Tibial nerve (tissue), 4 donors: Measurements from ENCODE around the gene NAT14.

Experiments
- EP300 ChIP-seq, 2 donors: sonication (generic); formaldehyde crosslinking; IDR thresholded peaks; one replicate each; pipeline ENCODE4 v1.6.1; 2017; ENCODE audit warnings: antibody characterized with exemption in 2 of 2, mild to moderate bottlenecking in 1 of 2
- POLR2A ChIP-seq, 2 donors: fragments of 450-650 bp; IDR thresholded peaks; one replicate each; pipeline ENCODE4 v1.6.1; 2017; ENCODE audit warnings: antibody characterized with exemption in 2 of 2, mild to moderate bottlenecking in 2 of 2, moderate library complexity in 2 of 2
- TF ChIP-seq, protein P1 (sequence below), 5 experiments: fragments of 200-600 bp in 3 of 5; fragments of 450-650 bp in 2 of 5; sonication (generic) in 3 of 5; IDR thresholded peaks; one replicate each; pipeline ENCODE4 v1.5.1; 2016 to 2019; ENCODE audit warnings: antibody characterized with exemption in 5 of 5, mild to moderate bottlenecking in 3 of 5, moderate library complexity in 2 of 5

- TF ChIP-seq, protein P1, sequence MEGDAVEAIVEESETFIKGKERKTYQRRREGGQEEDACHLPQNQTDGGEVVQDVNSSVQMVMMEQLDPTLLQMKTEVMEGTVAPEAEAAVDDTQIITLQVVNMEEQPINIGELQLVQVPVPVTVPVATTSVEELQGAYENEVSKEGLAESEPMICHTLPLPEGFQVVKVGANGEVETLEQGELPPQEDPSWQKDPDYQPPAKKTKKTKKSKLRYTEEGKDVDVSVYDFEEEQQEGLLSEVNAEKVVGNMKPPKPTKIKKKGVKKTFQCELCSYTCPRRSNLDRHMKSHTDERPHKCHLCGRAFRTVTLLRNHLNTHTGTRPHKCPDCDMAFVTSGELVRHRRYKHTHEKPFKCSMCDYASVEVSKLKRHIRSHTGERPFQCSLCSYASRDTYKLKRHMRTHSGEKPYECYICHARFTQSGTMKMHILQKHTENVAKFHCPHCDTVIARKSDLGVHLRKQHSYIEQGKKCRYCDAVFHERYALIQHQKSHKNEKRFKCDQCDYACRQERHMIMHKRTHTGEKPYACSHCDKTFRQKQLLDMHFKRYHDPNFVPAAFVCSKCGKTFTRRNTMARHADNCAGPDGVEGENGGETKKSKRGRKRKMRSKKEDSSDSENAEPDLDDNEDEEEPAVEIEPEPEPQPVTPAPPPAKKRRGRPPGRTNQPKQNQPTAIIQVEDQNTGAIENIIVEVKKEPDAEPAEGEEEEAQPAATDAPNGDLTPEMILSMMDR (IDR thresholded peaks at IDR 0.05) = no peak
- no peak for TF ChIP-seq POLR2A (IDR thresholded peaks at IDR 0.05)
- no peak for TF ChIP-seq EP300 (IDR thresholded peaks at IDR 0.05)
Observed at GRCh38 chr19:55478364-55478763, 6.6 kb upstream of the NAT14 start.
